ENCODE results near the gene RAB24.

GRCh38 chr5:177304392-177305119 is 1.0 kb upstream of the RAB24 start:
- no peak for TF ChIP-seq PATZ1 (CRISPR knock-in tag; IDR thresholded peaks at IDR 0.05; ENCODE audit: borderline replicate concordance)
- TF ChIP-seq ESRRG (CRISPR knock-in tag; IDR thresholded peaks at IDR 0.05): no peak
- TF ChIP-seq SNAI2 (CRISPR knock-in tag; IDR thresholded peaks at IDR 0.05): no peak
- no peak for TF ChIP-seq ARNTL (CRISPR knock-in tag; IDR thresholded peaks at IDR 0.05; ENCODE audit: borderline replicate concordance, low read depth)
- no peak for TF ChIP-seq ZNF70 (CRISPR knock-in tag; IDR thresholded peaks at IDR 0.05)
- TF ChIP-seq TCF4 (CRISPR knock-in tag; IDR thresholded peaks at IDR 0.05; ENCODE audit: borderline replicate concordance): no peak
- no peak for TF ChIP-seq ZFP30 (CRISPR knock-in tag; IDR thresholded peaks at IDR 0.05)
- no peak for TF ChIP-seq RARB (CRISPR knock-in tag; IDR thresholded peaks at IDR 0.05)
- no peak for TF ChIP-seq ZFP3 (CRISPR knock-in tag; IDR thresholded peaks at IDR 0.05)
- no peak for TF ChIP-seq ZNF8 (CRISPR knock-in tag; IDR thresholded peaks at IDR 0.05)
- no peak for TF ChIP-seq CSDC2 (CRISPR knock-in tag; IDR thresholded peaks at IDR 0.05)
- no peak for TF ChIP-seq CREB5 (CRISPR knock-in tag; IDR thresholded peaks at IDR 0.05; ENCODE audit: low read depth)
- TF ChIP-seq ISL1 (CRISPR knock-in tag; IDR thresholded peaks at IDR 0.05): no peak

Data from SK-N-SH treated with all-trans-retinoic acid at 6 μM for 48 hours (cell line).